HG02610 (cell line): Measurements from ENCODE around the gene SERTAD4.
"Not testable (repeated sequence)": the region's sequence is repeated elsewhere in the genome, so short reads cannot be mapped to it uniquely, and the experiment has no call there.

Experiments
- ATAC-seq: cut with Tn5 transposase; IDR thresholded peaks from one replicate; pipeline ENCODE4 v1.9.1; 2021; ENCODE audit warnings: mild to moderate bottlenecking, moderate library complexity; ENCODE audit not compliant: unreplicated experiment

SERTAD4 gene

GRCh38 chr1:210232511-210233215, at the start of gene SERTAD4:
Gene SERTAD4, plus strand, starts transcription at chr1:210232796. Its CDS starts 5,165 bp downstream, at chr1:210237961.
- ATAC-seq = no peak

DNA sequence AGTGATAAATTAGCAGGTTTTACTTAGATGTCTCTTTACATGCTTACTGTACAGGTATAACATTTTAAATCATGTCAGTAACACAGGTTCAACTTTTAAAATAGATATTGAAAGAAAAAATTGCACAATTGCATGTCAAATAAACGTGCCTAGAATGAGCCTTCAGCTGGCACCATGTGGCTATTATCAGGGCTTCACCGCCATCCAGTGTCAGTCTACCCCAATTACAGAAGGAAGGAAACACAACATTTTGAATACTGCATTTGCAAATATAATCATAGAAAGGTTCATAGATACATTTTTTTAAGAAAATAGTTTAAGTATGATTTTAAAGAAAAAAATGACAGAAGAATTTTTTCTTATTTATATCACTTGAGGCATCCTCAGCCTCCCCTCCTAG, 47.5 kb upstream of the SERTAD4 start:
- no peak for ATAC-seq

DNA sequence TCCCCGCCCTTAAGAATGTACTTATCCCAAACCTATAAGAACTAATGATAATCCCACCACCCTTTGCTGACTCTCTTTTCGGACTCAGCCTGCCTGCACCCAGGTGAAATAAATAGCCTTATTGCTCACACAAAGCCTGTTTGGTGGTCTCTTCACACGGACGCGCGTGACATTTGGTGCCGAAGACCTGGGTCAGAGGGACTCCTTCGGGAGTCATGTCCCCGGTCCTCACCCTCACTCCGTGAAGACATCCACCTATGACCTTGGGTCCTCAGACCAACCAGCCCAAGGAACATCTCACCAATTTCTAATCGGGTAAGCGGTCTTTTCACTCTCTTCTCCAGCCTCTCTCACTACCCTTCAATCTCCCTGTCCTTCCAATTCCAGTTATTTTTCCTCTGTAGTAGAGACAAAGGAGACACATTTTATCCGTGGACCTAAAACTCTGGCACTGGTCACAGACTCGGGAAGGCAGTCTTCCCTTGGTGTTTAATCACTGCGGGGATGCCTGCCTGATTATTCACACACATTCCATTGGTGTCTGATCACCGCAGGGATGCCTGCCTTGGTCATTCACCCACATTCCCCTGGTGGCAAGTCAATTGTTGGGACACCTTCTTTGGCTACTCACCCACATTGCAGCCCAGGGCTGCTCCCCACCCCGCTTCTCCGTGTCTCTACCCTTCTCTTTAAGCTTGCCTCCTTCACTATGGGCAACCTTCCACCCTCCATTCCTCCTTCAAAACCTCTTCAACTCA, 44.6 kb upstream of the SERTAD4 start:
- ATAC-seq = not testable (repeated sequence)

GRCh38 chr1:210189426-210189825, 43.2 kb upstream of the SERTAD4 start:
- ATAC-seq = no peak

DNA sequence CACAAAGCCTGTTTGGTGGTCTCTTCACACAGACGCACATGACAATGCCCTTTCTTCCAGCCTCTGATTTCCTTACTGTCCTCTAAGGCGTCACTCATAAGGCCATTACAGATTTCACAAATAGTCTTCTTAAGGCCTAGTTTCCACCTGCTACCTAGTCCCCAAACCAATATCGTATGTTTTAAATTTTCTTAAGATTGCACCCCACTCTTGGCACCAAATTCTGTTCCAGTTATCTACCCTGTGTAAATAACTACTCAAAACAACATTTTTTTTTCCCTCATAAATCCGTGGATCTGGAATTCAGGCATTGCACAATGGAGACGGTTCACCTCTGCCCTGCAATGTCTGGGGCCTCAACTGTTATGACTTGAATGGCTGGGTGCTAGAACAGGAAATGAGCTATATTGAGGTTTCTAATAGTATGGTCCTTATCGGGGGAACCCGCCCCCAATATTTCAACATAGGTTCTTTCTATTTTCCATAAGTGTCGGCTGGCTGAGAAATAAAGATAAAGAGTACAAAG, 36.9 kb upstream of the SERTAD4 start:
- no peak for ATAC-seq

GRCh38 chr1:210196266-210196665, 36.3 kb upstream of the SERTAD4 start:
- ATAC-seq = not testable (repeated sequence)

GRCh38 chr1:210198840-210199239, 33.8 kb upstream of the SERTAD4 start:
- no peak for ATAC-seq

DNA sequence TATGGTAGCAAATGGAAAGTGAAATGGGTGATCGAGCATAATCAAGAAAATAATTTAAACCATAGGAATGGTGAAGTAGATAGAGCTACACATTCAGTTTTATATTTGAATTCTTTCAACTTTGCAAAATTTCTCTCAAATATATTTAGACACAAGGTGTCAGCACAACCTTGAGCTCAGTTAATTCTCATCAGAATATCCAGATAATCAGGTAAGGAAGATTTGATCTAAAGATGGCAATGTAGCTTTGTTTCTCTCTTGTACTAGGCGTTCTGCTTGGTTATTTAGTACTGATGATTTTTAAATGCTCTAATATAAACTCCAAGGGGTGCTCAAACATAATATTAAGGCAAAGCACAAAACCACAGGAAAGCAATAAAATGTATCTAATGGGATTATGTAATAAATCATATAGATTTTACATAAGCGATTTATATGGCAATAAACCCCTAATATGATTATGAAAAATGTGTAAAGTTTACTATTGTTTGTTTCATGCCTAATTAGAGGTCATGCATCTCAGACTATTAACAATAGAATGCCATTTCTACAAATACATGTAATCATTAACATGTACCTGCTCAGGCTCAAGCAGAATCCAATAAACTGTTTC, 32.4 kb upstream of the SERTAD4 start:
- ATAC-seq = no peak

- no peak for ATAC-seq
These were observed 30.9 kb upstream of the SERTAD4 start for GRCh38 chr1:210201681-210202080.

DNA sequence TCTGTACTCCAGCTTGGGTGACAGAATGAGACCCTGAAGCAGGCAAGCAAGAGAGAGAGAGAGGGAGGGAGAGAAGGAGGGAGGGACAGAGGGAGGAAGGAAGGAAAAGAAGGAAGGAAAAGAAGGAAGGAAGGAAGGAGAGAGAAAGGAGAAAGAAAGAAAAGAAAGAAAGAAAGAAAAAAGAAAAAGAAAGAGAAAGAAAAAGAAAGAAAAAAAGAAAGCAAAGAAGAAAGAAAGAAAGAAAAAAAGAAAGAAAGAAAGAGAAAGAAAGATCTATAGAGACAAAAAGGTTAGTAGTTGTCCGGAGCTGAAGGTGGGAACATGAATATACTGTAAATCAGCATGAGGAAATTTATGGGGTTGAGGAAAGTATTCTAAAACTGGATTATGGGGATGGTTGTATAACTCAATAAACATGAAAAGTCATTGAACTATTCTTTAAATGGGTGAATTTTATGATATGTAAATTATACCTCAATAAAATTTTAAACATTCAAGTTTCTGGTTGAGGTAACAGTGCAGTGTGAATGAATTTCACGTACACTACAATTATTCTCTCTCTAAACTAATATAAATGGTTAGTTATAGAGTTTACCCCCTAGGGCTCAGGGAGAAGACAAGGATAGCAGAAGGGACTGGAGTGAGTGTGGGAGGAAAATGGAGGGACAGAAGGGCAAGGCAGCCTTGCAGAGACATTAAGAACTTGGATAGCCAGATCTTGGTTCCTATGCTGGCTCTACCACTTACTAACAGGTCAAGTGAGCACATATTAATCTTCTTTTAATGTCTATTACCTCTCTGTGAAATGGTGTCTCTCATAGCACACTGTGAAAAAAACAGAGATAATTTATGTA, 24.8 kb upstream of the SERTAD4 start:
- no peak for ATAC-seq

DNA sequence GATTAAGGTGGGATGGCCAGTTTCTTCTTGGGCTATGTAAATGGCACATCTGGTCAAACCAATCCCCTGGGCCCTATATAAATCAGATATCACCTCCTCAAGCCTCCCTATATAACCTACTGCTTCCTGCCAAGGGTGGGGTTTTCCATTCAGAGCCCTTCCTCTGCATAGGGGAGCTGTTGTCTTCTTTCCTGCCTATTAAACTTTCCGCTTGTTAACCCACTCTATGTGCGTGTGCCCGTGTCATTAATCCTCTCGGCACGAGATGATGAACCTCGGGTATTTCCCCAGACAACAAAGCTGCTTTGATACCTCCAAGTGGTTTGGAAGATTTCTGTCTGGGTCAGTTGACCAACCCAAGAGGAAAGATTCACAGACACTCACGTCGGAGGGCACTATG, 19.3 kb upstream of the SERTAD4 start:
- ATAC-seq = no peak

DNA sequence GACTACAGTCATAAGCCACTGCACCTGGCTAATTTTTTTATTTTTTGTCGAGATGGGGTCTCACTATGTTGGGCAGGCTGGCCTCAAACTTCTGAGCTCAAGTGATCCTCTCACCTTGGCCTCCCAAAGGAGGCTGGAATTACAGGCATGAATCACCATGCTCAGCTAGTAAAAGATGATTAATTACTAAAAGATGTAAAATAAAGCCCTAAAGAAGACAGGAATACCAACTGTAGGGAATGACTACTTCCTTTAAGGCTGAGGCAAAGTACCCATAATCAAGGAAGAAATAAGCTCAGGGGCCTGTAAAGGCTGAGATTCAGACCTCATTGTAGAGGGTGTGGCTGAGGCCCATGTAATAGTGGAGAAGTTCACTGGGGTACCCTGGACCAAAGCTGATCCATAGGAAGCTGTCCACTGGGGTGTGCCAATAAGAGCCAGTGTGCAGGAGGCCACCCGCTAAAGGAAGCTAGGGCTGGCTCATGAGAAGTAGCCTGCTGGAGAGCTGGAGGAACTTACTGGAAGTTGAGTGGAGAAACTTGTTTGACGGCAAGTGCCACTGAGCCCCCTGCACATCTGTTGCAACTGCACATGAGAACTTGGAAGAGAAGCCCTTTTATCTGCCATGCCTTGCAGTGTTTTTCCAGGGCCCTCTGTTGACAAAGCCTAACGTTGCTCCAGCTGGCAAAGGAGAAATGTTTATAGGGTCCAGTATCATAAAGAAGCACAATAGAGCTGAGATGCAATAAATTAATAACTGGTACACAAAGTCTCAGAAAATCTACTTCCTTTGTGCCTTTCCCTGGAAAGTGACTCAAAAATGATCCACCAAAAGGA, 17.8 kb upstream of the SERTAD4 start:
- ATAC-seq = no peak

- no peak for ATAC-seq
These were observed 15.1 kb upstream of the SERTAD4 start for GRCh38 chr1:210217482-210217881.

- ATAC-seq = no peak
These were observed 14.5 kb upstream of the SERTAD4 start for GRCh38 chr1:210218047-210218446.

DNA sequence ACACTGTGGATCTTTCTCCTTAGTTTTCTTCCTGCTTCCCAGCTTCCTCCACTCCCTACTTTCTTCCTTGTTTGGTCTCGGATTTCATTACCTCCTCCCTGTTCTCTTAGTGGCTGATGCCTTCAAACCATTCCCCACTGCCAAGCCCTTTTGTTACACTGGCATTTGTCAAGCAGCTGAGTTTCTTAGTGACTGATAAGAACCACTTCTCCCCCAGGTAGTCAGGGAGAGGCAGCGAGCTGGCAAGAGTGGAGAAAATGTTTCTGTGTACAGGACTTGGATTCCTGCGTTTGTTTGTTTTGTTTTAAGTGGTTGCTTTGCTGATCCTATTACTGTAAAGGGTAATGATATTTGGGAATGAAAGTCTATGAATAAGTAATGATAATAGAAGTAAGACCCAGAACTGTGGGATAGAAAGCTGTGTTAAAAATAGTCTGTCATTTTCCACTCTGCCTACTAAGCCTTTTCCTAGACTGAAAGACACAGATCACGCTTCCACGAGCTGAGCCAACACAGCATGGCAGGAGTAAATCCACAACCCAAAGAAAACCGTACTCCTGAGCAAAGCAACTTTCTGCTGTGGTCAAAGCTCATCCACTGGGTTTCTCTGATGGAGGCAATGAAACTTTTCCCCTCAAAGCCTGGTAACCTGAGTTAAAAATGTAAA, 10.1 kb upstream of the SERTAD4 start:
- ATAC-seq = no peak

DNA sequence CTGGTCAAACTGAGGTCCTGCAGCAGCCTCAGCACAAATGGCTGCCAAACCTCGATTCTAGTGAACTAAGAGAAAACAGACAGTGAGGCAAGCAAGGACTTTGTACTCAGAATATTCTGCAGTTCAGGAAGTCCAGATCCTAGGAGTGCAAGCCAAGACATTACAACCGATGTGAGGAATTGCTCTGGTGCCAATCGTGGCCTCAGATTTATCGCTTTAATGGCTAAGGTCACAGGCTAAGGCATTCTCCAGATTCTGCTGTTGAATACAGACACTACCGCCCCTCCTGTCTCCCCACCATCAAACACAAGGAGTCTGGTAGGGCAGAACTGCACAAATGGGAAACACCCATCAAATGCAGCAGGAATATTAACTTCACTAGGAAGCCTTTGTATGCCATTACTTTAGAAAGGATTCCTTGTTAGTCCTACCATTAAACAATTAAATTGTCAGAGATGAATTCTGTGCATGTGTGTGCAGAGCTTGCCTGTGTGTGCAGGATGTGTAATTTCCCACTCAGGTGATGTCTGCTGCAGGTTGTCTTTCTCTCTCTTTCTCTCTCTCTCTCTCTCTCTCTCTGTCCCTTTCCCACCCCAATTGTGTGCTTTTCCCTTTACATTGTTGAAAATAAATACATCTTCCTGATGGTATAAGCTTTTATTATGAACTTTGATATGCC, 9.2 kb upstream of the SERTAD4 start:
- ATAC-seq = no peak

DNA sequence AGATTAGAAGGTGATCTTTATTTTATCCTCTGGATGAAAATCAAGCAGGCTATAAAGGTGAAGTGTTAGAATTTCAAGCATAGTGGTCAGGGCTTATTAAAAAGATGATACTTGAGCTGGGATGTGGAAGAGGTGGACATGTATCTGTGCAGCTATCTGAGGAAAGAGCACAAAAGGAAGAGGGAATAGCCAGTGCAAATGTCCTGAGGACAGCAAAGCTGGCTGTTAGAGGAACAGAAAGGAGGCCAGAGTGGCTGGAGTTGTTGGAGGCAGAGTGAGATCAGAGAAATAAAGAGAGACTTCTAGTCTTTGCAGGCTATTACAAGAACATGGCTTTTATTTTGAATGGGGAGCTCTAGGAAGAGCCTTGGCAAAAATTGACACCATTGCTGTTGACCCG, 4.4 kb upstream of the SERTAD4 start:
- no peak for ATAC-seq

GRCh38 chr1:210230149-210230695, 2.4 kb upstream of the SERTAD4 start:
- ATAC-seq = no peak
